ENCODE data around the gene RASGRF2. TPM values are rescaled to one million over a fixed set of nuclear protein-coding genes. Genes with fewer than 3 reads are reported as not detected.

The RASGRF2 gene
- total RNA-seq, 4 donors from 2014 or later = 1.0 to 5.3 (median 1.8) TPM

GRCh38 chr5:81165493-81166119, 205.4 kb downstream of the RASGRF2 start:
- peak in 1 of 2 donors; percentile 19 for DNase-seq (ENCODE audit: low spot score in 2 of 2)
- WGBS, 2 donors = 56 to 58% methylated on average over 3 of the region's 3 CpGs
- intact Hi-C loops (cut with DNase I; ENCODE audit: low total_unique reads) = no loop called here
- TF ChIP-seq POLR2A (IDR thresholded peaks at IDR 0.05) = no peak
- TF ChIP-seq CTCF (IDR thresholded peaks at IDR 0.05) = no peak
- no peak overlapping the region for H3K4me3 ChIP-seq (ENCODE audit: low read depth, poor library complexity, severe bottlenecking)

- intact Hi-C loops (cut with DNase I; ENCODE audit: low total_unique reads) = no loop called here
- no peak overlapping the region for H3K4me3 ChIP-seq (ENCODE audit: low read depth, poor library complexity, severe bottlenecking)
- DNase-seq (ENCODE audit: low spot score in 2 of 2) = no peak
- WGBS, 2 donors = 94 to 97% methylated on average over 6 of the region's 6 CpGs
- TF ChIP-seq CTCF (IDR thresholded peaks at IDR 0.05) = no peak
- TF ChIP-seq POLR2A (IDR thresholded peaks at IDR 0.05) = no peak
Measured at GRCh38 chr5:81166430-81166829, 206.3 kb downstream of the RASGRF2 start.

GRCh38 chr5:81167078-81167477, 206.9 kb downstream of the RASGRF2 start:
- H3K4me3 ChIP-seq (ENCODE audit: low read depth, poor library complexity, severe bottlenecking) = no peak overlapping the region
- 78 to 86% methylated on average over 4 of the region's 4 CpGs for WGBS, 2 donors
- DNase-seq (ENCODE audit: low spot score in 2 of 2) = no peak
- intact Hi-C loops (cut with DNase I; ENCODE audit: low total_unique reads) = no loop called here
- TF ChIP-seq POLR2A (IDR thresholded peaks at IDR 0.05) = no peak
- no peak for TF ChIP-seq CTCF (IDR thresholded peaks at IDR 0.05)

GRCh38 chr5:81167544-81167943, 207.4 kb downstream of the RASGRF2 start:
- TF ChIP-seq POLR2A (IDR thresholded peaks at IDR 0.05) (no peak), CTCF (IDR thresholded peaks at IDR 0.05) (no peak)
- no peak for DNase-seq (ENCODE audit: low spot score in 2 of 2)
- intact Hi-C loops (cut with DNase I; ENCODE audit: low total_unique reads) = no loop called here
- no peak overlapping the region for H3K4me3 ChIP-seq (ENCODE audit: low read depth, poor library complexity, severe bottlenecking)
- WGBS, 2 donors = 58 to 59% methylated on average over 8 of the region's 8 CpGs

- 76 to 77% methylated on average over 2 of the region's 2 CpGs for WGBS, 2 donors
- intact Hi-C loops (cut with DNase I; ENCODE audit: low total_unique reads) = no loop called here
- no peak overlapping the region for H3K4me3 ChIP-seq (ENCODE audit: low read depth, poor library complexity, severe bottlenecking)
- TF ChIP-seq CTCF (IDR thresholded peaks at IDR 0.05) (no peak), POLR2A (IDR thresholded peaks at IDR 0.05) (no peak)
- no peak for DNase-seq (ENCODE audit: low spot score in 2 of 2)
Measured at GRCh38 chr5:81169924-81170323, 209.8 kb downstream of the RASGRF2 start.

DNA sequence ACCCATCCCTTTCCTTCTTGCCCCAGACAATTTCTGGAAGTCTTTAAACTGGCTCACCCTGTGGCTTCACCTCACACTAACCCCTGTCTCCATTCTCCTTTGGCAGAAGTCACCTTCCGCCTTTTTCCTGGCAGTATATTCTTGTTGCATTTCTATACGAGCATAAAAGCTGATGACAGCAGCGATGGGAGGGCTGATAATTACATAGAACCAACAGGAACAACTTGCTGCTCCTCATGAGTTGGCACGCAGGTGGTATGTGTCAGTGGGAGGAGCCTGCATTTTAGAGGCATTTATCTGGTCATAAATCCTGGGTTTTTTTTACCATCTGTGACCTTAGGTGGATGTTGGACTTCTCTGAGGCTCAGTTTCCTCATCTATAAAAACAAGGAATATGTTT, 211.6 kb downstream of the RASGRF2 start:
- intact Hi-C loops (cut with DNase I; ENCODE audit: low total_unique reads) = no loop called here
- no peak for TF ChIP-seq POLR2A (IDR thresholded peaks at IDR 0.05)
- no peak for TF ChIP-seq CTCF (IDR thresholded peaks at IDR 0.05)
- no peak overlapping the region for H3K4me3 ChIP-seq (ENCODE audit: low read depth, poor library complexity, severe bottlenecking)
- DNase-seq (ENCODE audit: low spot score in 2 of 2) = no peak
- 42 to 45% methylated on average over 4 of the region's 4 CpGs for WGBS, 2 donors
